T-cell (primary cell): ENCODE data around the gene SFXN5. TPM values are rescaled to one million over a fixed set of nuclear protein-coding genes. Genes with fewer than 3 reads are reported as not detected.

Experiments used
- ATAC-seq, 4 experiments: fragments of 200-7000 bp in 3 of 4; fragments of 150-1000 bp in 1 of 4; cut with Tn5 transposase; replicated peaks in 1 of 4; 1 replicate in 3 of 4; 2 replicates in 1 of 4; pipeline ENCODE4 v1.10.0; 2021; ENCODE audit warnings: moderate library complexity in 3 of 4, mild to moderate bottlenecking in 2 of 4, moderate number of reproducible peaks in 1 of 4
- CTCF ChIA-PET, 2 donors: fragments of 300-600 bp; sonication (Branson Sonifier 250); formaldehyde crosslinking; loops; one replicate each; lab custom pipeline; 2022; ENCODE audit warnings: antibody characterized with exemption in 2 of 2; lab: Charles Lee
- POLR2A ChIA-PET, 2 donors: fragments of 300-600 bp; sonication (Branson Sonifier 250); formaldehyde crosslinking; loops; one replicate each; lab custom pipeline; 2022; ENCODE audit warnings: antibody characterized with exemption in 2 of 2; lab: Charles Lee
- DNase-seq, 35 experiments: peaks; one replicate each; pipeline versions ENCODE4 v3.0.0 to v3.0.0-alpha.2; 2013 to 2023
- H3K27ac ChIP-seq: one replicate; pipeline ENCODE4 v1.5.1; 2013; ENCODE audit warnings: low read length
- H3K27me3 ChIP-seq, 2 experiments: replicated peaks in 1 of 2; 1 replicate in 1 of 2; 2 replicates in 1 of 2; pipeline versions ENCODE4 v1.6.1 to v1.7.0; 2013; ENCODE audit warnings: low read length in 1 of 2, mixed read lengths in 1 of 2; ENCODE audit not compliant: control insufficient read depth in 2 of 2, insufficient read depth in 2 of 2; ENCODE audit errors: extremely low read depth in 1 of 2
- H3K36me3 ChIP-seq, 2 donors: 1 replicate in 1 of 2; 2 replicates in 1 of 2; pipeline versions ENCODE4 v1.6.1 to v1.7.0; 2013; ENCODE audit warnings: low read length in 1 of 2; ENCODE audit not compliant: control insufficient read depth in 2 of 2, insufficient read depth in 1 of 2; ENCODE audit errors: extremely low read depth in 1 of 2
- H3K4me1 ChIP-seq, 2 experiments: 1 replicate in 1 of 2; 2 replicates in 1 of 2; pipeline versions ENCODE4 v1.6.1 to v1.7.0; 2013; ENCODE audit warnings: low read length in 2 of 2, mixed read lengths in 1 of 2; ENCODE audit not compliant: insufficient read depth in 2 of 2, control insufficient read depth in 1 of 2; ENCODE audit errors: extremely low read depth in 1 of 2
- H3K4me3 ChIP-seq, 2 donors: 1 replicate in 1 of 2; 2 replicates in 1 of 2; pipeline versions ENCODE4 v1.5.1 to v1.7.0; 2013; ENCODE audit warnings: mild to moderate bottlenecking in 2 of 2, low read length in 1 of 2, moderate library complexity in 1 of 2; ENCODE audit not compliant: control insufficient read depth in 1 of 2; ENCODE audit errors: extremely low read depth in 1 of 2
- H3K9me3 ChIP-seq: 2 replicates; pipeline ENCODE4 v1.7.0; 2013
- H3K27ac Mint-ChIP-seq, 2 donors: one replicate each; pipeline ENCODE4 v1.8.0; 2020 to 2021; ENCODE audit warnings: mild to moderate bottlenecking in 2 of 2, mixed read lengths in 2 of 2
- H3K27me3 Mint-ChIP-seq, 2 donors: one replicate each; pipeline ENCODE4 v1.8.0; 2021 to 2022; ENCODE audit warnings: mixed read lengths in 2 of 2
- H3K36me3 Mint-ChIP-seq: one replicate; pipeline ENCODE4 v1.8.0; 2021; ENCODE audit warnings: mixed read lengths
- H3K4me1 Mint-ChIP-seq, 3 donors: one replicate each; pipeline ENCODE4 v1.8.0; 2020 to 2022; ENCODE audit warnings: mixed read lengths in 3 of 3, mild to moderate bottlenecking in 1 of 3
- H3K4me3 Mint-ChIP-seq, 3 donors: one replicate each; pipeline ENCODE4 v1.8.0; 2020 to 2022; ENCODE audit warnings: mild to moderate bottlenecking in 3 of 3, mixed read lengths in 3 of 3, moderate library complexity in 3 of 3
- H3K9me3 Mint-ChIP-seq, 3 donors: one replicate each; pipeline ENCODE4 v1.8.0; 2020 to 2022; ENCODE audit warnings: mixed read lengths in 3 of 3
- WGBS: methylation state at CpG from one replicate; pipeline ENCODE4 v1.1.5; 2013; ENCODE audit warnings: missing lambda C conversion rate; ENCODE audit not compliant: insufficient coverage; 5-methylcytosine and 5-hydroxymethylcytosine counted together
- total RNA-seq, 35 experiments: library from RNA in 6 of 35; stranded (reverse) in 6 of 35; fragments of 120-200 nt in 1 of 35; gene quantifications; one replicate each; pipeline versions ENCODE4 v1.2.1 to v1.2.4 and lab custom pipeline; 2013 to 2026

SFXN5 gene
- total RNA-seq, 5 donors from 2014 or later (not counting 1 experiment from before 2014, with no cell fraction given): 6.3 to 14.2 (median 9.7) TPM

GRCh38 chr2:72955228-72956049, 116.1 kb downstream of the SFXN5 start:
- peaks cover 0 to 2% of the 10 kb centered on the region in 2 donors for H3K36me3 ChIP-seq
- no peak for ATAC-seq
- no peaks in the 10 kb centered on the region for H3K9me3 Mint-ChIP-seq
- no peaks in the 10 kb centered on the region for H3K27me3 Mint-ChIP-seq
- H3K27ac Mint-ChIP-seq: no peak overlapping the region
- no peak overlapping the region for H3K27ac ChIP-seq
- H3K4me3 Mint-ChIP-seq: no peak overlapping the region
- ChIA-PET POLR2A (no interaction called here), CTCF (interaction anchor here in 1 of 2 donors (0.6 kb wide), 1 partner anchor 41 kb away, joined by 4 read pairs; no protein-coding TSS in a partner anchor)
- DNase-seq: no peak
- 97% methylated on average over 10 of the region's 24 CpGs for WGBS
- H3K36me3 Mint-ChIP-seq: peaks cover 10% of the 10 kb centered on the region
- H3K4me3 ChIP-seq: no peak overlapping the region
- H3K4me1 ChIP-seq: peaks cover 5 to 36% of the 10 kb centered on the region in 2 experiments
- H3K9me3 ChIP-seq: no peaks in the 10 kb centered on the region
- H3K27me3 ChIP-seq: no peaks in the 10 kb centered on the region
- H3K4me1 Mint-ChIP-seq: peaks cover 25 to 29% (median 26%) of the 10 kb centered on the region in 3 donors

DNA sequence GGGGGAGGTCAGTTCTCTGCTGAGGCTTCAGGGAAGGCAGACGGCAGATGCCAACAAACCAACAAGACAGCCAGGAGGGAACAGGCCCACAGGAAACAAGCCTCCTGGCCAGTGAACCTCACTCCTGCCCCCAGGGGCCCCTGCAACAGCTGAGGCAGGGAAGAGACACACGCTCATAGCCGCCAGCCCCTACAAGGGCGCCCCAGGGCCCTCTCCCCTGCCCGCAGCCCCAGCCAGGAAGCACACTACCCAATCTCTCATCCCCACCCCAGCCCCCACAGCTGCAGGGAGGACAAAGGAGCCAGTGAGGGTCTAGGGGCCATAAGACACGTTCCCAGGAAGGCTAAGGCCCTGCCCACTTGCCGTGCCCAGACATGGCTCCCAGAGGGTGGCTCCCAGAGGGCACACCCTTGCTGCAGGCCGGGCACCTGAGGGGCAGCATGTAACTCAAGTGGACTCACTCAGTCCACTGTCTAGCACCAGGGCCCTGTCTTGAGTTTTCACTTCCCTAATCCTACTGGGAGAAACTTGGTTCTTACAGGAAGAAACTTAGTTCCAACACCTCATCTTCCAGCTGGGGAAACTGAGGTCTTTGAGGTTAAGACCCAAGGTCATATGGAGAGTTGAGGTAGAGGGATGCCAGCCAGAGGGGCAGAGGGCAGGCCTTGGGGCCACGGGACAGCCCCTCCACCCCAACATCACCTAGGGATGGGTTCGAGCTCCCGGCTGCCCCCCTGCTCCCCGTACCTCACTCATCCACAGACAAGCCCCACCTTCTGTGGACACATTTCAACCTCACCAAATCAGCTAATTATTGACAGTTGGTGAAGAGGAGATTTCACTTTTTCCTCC, 116.9 kb downstream of the SFXN5 start:
- H3K9me3 Mint-ChIP-seq: no peaks in the 10 kb centered on the region
- peak overlapping the region; percentile 65 to 78 (median 70) for H3K4me3 Mint-ChIP-seq
- Histone ChIP-seq H3K27ac (peak overlapping the region; percentile 55), H3K4me1 (peaks cover 5 to 36% of the 10 kb centered on the region in 2 experiments), H3K4me3 (peak overlapping the region; percentile 51 to 74), H3K36me3 (peaks cover 0 to 2% of the 10 kb centered on the region in 2 donors), H3K9me3 (no peaks in the 10 kb centered on the region), H3K27me3 (no peaks in the 10 kb centered on the region)
- CTCF ChIA-PET: interaction anchor here in 1 of 2 donors (0.6 to 1.0 kb wide), 2 partner anchors 41 to 62 kb away, joined by 3 to 4 read pairs; no protein-coding TSS in a partner anchor
- DNase-seq (no peak), ATAC-seq (peak in 1 of 4 experiments; percentile 11)
- H3K27ac Mint-ChIP-seq: peak overlapping the region; percentile 74 to 75
- H3K4me1 Mint-ChIP-seq: peaks cover 25 to 29% (median 26%) of the 10 kb centered on the region in 3 donors
- H3K27me3 Mint-ChIP-seq: no peaks in the 10 kb centered on the region
- POLR2A ChIA-PET: no interaction called here
- WGBS: 46% methylated on average over 6 of the region's 12 CpGs
- peaks cover 10% of the 10 kb centered on the region for H3K36me3 Mint-ChIP-seq

- POLR2A ChIA-PET: no interaction called here
- CTCF ChIA-PET: interaction anchor here (0.6 to 1.0 kb wide), 3 partner anchors 20 to 223 kb away, joined by 3 read pairs; no protein-coding TSS in a partner anchor
- peak overlapping the region; percentile 51 to 74 for H3K4me3 ChIP-seq
- peaks cover 5 to 36% of the 10 kb centered on the region in 2 experiments for H3K4me1 ChIP-seq
- H3K36me3 ChIP-seq: peaks cover 0 to 2% of the 10 kb centered on the region in 2 donors
- Mint-ChIP-seq H3K27me3 (no peaks in the 10 kb centered on the region), H3K4me3 (peak overlapping the region; percentile 65 to 78 (median 70)), H3K4me1 (peaks cover 25 to 29% (median 26%) of the 10 kb centered on the region in 3 donors), H3K36me3 (peaks cover 10% of the 10 kb centered on the region), H3K27ac (peak overlapping the region; percentile 74 to 75), H3K9me3 (no peaks in the 10 kb centered on the region)
- H3K9me3 ChIP-seq: no peaks in the 10 kb centered on the region
- no peaks in the 10 kb centered on the region for H3K27me3 ChIP-seq
- ATAC-seq (peak; percentile 79 to 89 (median 84)), DNase-seq (peak in 21 of 35 experiments; percentile 6 to 47 (median 12))
- H3K27ac ChIP-seq: peak overlapping the region; percentile 55
- WGBS: no CpG with 5 or more reads among the region's 4 CpGs
Observed at GRCh38 chr2:72953976-72954375, 117.5 kb downstream of the SFXN5 start.

GRCh38 chr2:72953528-72953927, 118.0 kb downstream of the SFXN5 start:
- Mint-ChIP-seq H3K27ac (peak overlapping the region; percentile 74 to 75), H3K9me3 (no peaks in the 10 kb centered on the region), H3K4me1 (peaks cover 25 to 29% (median 26%) of the 10 kb centered on the region in 3 donors), H3K27me3 (no peaks in the 10 kb centered on the region), H3K4me3 (peak overlapping the region in 2 of 3 donors; percentile 70 to 78), H3K36me3 (peaks cover 10% of the 10 kb centered on the region)
- Histone ChIP-seq H3K4me3 (peak overlapping the region; percentile 51 to 74), H3K27ac (peak overlapping the region; percentile 55), H3K9me3 (no peaks in the 10 kb centered on the region), H3K27me3 (no peaks in the 10 kb centered on the region), H3K36me3 (peaks cover 0 to 2% of the 10 kb centered on the region in 2 donors), H3K4me1 (peaks cover 5 to 36% of the 10 kb centered on the region in 2 experiments)
- CTCF ChIA-PET: interaction anchor here (0.6 to 1.0 kb wide), 3 partner anchors 20 to 223 kb away, joined by 3 read pairs; no protein-coding TSS in a partner anchor
- no peak for ATAC-seq
- DNase-seq: no peak
- POLR2A ChIA-PET: no interaction called here
- WGBS: 80% methylated on average over 1 of the region's 1 CpG

DNA sequence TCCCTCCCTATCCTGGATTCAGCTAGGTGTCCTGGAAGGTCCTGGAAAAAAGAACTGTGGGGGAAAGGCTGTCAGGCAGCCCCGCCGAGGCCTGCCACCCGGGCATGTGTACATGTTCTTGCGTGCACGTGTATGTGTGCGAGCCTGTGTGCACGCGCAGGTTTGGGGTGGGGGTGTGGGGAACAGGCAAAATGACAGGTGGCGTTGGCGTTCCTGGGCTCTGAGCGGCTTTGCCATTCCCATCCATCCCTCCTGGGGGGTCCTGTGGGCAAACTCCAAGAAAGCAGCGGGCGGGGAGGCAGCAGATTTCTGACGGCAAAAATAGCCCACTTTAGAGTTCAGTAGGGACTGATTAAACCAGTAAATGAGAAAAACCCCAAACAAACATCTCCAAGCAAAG, 118.6 kb downstream of the SFXN5 start:
- Histone ChIP-seq H3K4me3 (no peak overlapping the region), H3K9me3 (no peaks in the 10 kb centered on the region), H3K36me3 (peaks cover 0 to 2% of the 10 kb centered on the region in 2 donors), H3K4me1 (peaks cover 5 to 36% of the 10 kb centered on the region in 2 experiments), H3K27ac (no peak overlapping the region), H3K27me3 (no peaks in the 10 kb centered on the region)
- POLR2A ChIA-PET: interaction anchor here in 1 of 2 donors (0.6 kb wide), 1 partner anchor 1481 kb away, joined by 5 read pairs; no protein-coding TSS in a partner anchor
- Mint-ChIP-seq H3K36me3 (peaks cover 10% of the 10 kb centered on the region), H3K9me3 (no peaks in the 10 kb centered on the region), H3K4me3 (peak overlapping the region in 1 of 3 donors; percentile 70), H3K4me1 (peaks cover 25 to 29% (median 26%) of the 10 kb centered on the region in 3 donors), H3K27ac (peak overlapping the region in 1 of 2 donors; percentile 75), H3K27me3 (no peaks in the 10 kb centered on the region)
- CTCF ChIA-PET: no interaction called here
- 100% methylated on average over 6 of the region's 14 CpGs for WGBS
- DNase-seq: no peak
- ATAC-seq: no peak
